Calu3 (cell line): ENCODE data around the gene ZNF467. TPM values are rescaled to one million over a fixed set of nuclear protein-coding genes. Genes with fewer than 3 reads are reported as not detected.

ENCODE experiments used
- BruUV-seq: library from RNA; stranded (reverse); fragments of 400-500 nt; replicated peaks from 2 replicates; lab custom pipeline; 2021; lab: Mats Ljungman, UMichigan
- CTCF ChIA-PET: fragments of 300-600 bp; sonication (Branson Sonifier 250); formaldehyde crosslinking; loops from one replicate; lab custom pipeline; 2022; ENCODE audit warnings: antibody characterized with exemption; lab: Charles Lee
- DNase-seq: peaks from one replicate; pipeline ENCODE4 v3.0.0; 2022
- H3K27ac Mint-ChIP-seq: one replicate; pipeline ENCODE4 v1.8.0; 2022; ENCODE audit warnings: mixed read lengths; ENCODE audit not compliant: unreplicated experiment
- H3K27me3 Mint-ChIP-seq: one replicate; pipeline ENCODE4 v1.8.0; 2022; ENCODE audit warnings: mixed read lengths; ENCODE audit not compliant: unreplicated experiment
- H3K36me3 Mint-ChIP-seq: one replicate; pipeline ENCODE4 v1.8.0; 2022; ENCODE audit warnings: mild to moderate bottlenecking, moderate library complexity, mixed read lengths; ENCODE audit not compliant: insufficient read depth, unreplicated experiment
- H3K4me1 Mint-ChIP-seq: one replicate; pipeline ENCODE4 v1.8.0; 2022; ENCODE audit warnings: mild to moderate bottlenecking, low read depth, mixed read lengths; ENCODE audit not compliant: unreplicated experiment
- H3K4me3 Mint-ChIP-seq: one replicate; pipeline ENCODE4 v1.8.0; 2022; ENCODE audit warnings: mild to moderate bottlenecking, low read depth, moderate library complexity, mixed read lengths; ENCODE audit not compliant: unreplicated experiment
- H3K9me3 Mint-ChIP-seq: one replicate; pipeline ENCODE4 v1.8.0; 2022; ENCODE audit warnings: low read depth, mixed read lengths; ENCODE audit not compliant: unreplicated experiment
- intact Hi-C: fragments of 100-400 bp; cut with micrococcal nuclease; formaldehyde crosslinking; loops from one replicate; pipeline ENCODE4 v1.10.0; 2022; ENCODE audit not compliant: unreplicated experiment
- total RNA-seq: library from RNA; stranded (reverse); gene quantifications from 2 replicates; pipeline ENCODE4 v1.2.3, GENCODE V29; 2022
- TF ChIP-seq, protein P1 (sequence below): fragments of 200-600 bp; IDR thresholded peaks from one replicate; pipeline ENCODE4 v1.8.0; 2022; ENCODE audit warnings: antibody characterized with exemption; ENCODE audit not compliant: unreplicated experiment

ZNF467 gene
- total RNA-seq, 1 experiment from 2014 or later: 0.54 TPM

DNA sequence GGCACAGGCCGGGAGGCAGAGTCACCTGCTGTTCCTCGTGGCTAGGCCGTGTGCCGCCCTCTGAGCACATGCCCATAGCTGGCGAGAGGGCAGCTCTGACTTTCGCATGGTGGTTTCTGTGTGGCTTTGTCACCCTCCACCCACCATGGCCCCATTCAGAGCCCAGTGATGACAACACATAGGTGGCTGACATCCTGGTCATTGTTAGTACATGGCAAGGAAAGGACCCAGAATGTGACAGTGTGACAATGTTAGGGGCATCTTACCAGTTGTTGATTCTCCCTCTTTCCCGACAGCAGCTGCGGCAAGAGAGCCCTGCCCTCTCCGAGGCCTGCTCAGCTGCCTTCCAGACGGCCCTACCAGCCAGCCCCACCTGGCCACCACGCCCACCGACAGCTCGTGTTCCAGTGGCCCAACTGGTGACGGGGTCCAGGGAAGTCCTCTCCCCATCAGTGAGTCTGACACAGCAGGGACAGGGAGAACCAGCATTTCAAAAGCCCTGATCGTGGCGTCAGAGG lies 52.2 kb downstream of the ZNF467 start:
- no TSS peak for BruUV-seq
- no peak for DNase-seq
- TF ChIP-seq, protein P1, sequence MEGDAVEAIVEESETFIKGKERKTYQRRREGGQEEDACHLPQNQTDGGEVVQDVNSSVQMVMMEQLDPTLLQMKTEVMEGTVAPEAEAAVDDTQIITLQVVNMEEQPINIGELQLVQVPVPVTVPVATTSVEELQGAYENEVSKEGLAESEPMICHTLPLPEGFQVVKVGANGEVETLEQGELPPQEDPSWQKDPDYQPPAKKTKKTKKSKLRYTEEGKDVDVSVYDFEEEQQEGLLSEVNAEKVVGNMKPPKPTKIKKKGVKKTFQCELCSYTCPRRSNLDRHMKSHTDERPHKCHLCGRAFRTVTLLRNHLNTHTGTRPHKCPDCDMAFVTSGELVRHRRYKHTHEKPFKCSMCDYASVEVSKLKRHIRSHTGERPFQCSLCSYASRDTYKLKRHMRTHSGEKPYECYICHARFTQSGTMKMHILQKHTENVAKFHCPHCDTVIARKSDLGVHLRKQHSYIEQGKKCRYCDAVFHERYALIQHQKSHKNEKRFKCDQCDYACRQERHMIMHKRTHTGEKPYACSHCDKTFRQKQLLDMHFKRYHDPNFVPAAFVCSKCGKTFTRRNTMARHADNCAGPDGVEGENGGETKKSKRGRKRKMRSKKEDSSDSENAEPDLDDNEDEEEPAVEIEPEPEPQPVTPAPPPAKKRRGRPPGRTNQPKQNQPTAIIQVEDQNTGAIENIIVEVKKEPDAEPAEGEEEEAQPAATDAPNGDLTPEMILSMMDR: no peak
- Mint-ChIP-seq H3K4me3 (no peak overlapping the region), H3K4me1 (peaks cover 27% of the 10 kb centered on the region), H3K9me3 (no peaks in the 10 kb centered on the region), H3K27me3 (no peaks in the 10 kb centered on the region), H3K36me3 (peaks cover 20% of the 10 kb centered on the region), H3K27ac (no peak overlapping the region)
- intact Hi-C loops: no loop called here
- CTCF ChIA-PET: no interaction called here

DNA sequence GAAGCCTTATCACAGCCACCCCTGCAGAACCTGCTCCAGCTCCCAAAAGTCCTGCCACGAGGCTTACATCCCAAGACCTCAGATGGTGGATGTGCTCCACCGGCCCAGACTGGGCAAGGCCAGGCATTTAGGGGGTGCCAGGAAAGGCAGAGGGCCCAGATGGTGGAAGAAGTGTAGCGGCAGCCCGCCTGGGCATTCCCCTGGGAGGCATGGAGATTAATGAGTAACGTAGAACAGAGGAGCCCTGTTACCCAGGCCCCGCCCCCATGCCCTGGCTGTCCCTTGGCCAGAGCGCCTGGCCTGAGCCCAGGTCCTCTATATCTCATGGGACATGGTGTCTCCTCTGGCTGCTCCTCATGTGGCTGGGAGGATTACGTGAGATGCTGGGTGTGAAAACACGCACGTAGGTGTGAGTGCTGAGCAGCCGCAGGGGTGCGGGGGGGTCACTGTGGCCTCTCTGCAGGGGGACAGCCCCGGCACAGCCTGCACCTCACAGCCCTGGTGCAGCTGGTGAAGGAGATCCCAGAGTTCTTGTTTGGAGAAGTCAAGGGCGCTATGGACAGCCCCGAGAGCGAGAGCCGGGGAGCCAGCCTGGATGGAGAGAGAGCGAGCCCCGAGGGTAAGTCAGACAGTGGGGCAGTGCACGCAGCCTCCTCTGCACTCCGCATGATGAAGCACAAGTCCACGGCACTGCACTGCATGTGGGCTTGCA lies 52.9 kb downstream of the ZNF467 start:
- peak; percentile 83 for DNase-seq
- CTCF ChIA-PET: interaction anchor here (1.0 kb wide), 1 partner anchor 22 kb away, joined by 3 read pairs; no protein-coding TSS in a partner anchor
- H3K27me3 Mint-ChIP-seq: no peaks in the 10 kb centered on the region
- TF ChIP-seq, protein P1: no peak
- H3K27ac Mint-ChIP-seq: no peak overlapping the region
- H3K4me3 Mint-ChIP-seq: no peak overlapping the region
- H3K9me3 Mint-ChIP-seq: no peaks in the 10 kb centered on the region
- peaks cover 34% of the 10 kb centered on the region for H3K4me1 Mint-ChIP-seq
- intact Hi-C loops: no loop called here
- BruUV-seq: no TSS peak
- H3K36me3 Mint-ChIP-seq: peaks cover 15% of the 10 kb centered on the region

DNA sequence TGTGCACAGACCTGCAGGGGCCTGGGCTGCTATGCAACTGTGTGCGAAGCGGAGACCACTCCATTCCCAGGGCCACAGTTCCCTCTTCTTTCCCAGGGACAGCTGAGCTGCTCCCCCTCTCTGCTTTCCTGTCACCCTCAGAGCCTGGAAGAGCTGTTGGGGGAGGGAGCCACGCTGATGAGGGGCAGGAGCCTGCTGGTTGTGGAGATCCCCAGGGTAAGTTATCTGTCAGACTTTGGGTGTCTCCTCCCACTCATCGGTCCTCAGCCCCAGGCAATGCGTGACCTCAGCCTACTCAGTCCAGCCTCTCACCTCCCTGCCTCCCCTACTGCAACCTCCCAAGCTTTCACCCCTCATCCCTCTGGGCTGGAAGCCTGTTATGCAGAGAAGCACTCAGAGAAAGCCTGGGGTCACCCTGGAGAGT lies 53.5 kb downstream of the ZNF467 start:
- H3K27me3 Mint-ChIP-seq: no peaks in the 10 kb centered on the region
- DNase-seq: no peak
- no peak overlapping the region for H3K27ac Mint-ChIP-seq
- peaks cover 40% of the 10 kb centered on the region for H3K4me1 Mint-ChIP-seq
- TF ChIP-seq, protein P1: no peak
- peaks cover 17% of the 10 kb centered on the region for H3K36me3 Mint-ChIP-seq
- CTCF ChIA-PET: interaction anchor here (1.0 kb wide), 1 partner anchor 22 kb away, joined by 3 read pairs; no protein-coding TSS in a partner anchor
- intact Hi-C loops: no loop called here
- no peak overlapping the region for H3K4me3 Mint-ChIP-seq
- H3K9me3 Mint-ChIP-seq: no peaks in the 10 kb centered on the region
- no TSS peak for BruUV-seq

DNA sequence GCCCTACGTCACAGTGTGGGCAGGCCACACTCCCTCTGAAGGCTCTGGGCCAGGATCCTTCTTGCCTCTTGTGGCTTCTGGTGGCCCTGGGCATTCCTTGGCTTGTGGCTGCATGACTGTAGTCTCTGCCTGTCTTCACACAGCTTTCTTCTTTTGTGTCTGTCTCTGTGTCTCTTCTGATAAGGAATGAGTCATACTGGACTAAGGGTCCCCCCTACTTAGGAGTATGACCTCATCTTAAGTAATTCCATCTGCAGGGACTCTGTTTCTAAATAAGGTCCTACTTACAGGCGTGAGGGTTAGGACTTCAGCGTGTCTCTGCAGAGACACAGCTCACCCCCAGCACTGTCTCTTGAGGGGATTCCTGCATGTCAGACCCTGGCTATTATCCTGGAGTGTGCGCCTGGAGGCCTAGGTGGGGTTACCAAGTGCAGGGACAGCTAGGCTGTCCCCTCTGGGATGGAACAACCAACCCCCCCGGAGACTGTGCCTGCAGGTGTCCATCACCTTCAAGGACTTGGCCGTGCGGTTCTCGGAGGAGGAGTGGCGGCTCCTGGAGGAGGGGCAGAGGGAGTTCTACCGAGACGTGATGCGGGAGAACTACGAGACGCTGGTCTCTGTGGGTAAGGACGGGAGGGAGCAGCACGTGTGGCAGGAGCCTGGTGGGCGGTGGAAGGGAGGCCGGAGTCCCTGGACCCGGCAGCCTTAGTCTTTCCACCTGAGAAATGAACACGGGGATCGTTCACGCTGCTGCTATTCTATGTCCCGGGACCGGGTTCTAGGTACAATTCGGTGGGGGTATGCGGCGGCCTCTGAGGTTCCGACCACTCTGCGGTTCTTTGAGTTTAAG lies 54.1 kb downstream of the ZNF467 start:
- Mint-ChIP-seq H3K4me3 (no peak overlapping the region), H3K9me3 (no peaks in the 10 kb centered on the region), H3K4me1 (peaks cover 40% of the 10 kb centered on the region), H3K36me3 (peaks cover 18% of the 10 kb centered on the region), H3K27me3 (no peaks in the 10 kb centered on the region), H3K27ac (no peak overlapping the region)
- TF ChIP-seq, protein P1: no peak
- CTCF ChIA-PET: no interaction called here
- no peak for DNase-seq
- intact Hi-C loops: no loop called here
- no TSS peak for BruUV-seq
